Activated B cell treated with CpG ODN at 0.5 μM for 24 hours (primary cell): ENCODE results near the gene MRPL23. TPM values are rescaled to one million over a fixed set of nuclear protein-coding genes. Genes with fewer than 3 reads are reported as not detected.

Experiments
- ATAC-seq: fragments of 200-7000 bp; cut with Tn5 transposase; one replicate; pipeline ENCODE4 v1.10.0; 2021; ENCODE audit warnings: low read depth, mild to moderate bottlenecking, moderate library complexity
- CTCF ChIA-PET: fragments of 350-600 bp; sonication (Branson Sonifier 250); formaldehyde crosslinking; loops from one replicate; lab custom pipeline; 2021; ENCODE audit warnings: antibody characterized with exemption; lab: Charles Lee
- POLR2A ChIA-PET: fragments of 350-600 bp; sonication (Branson Sonifier 250); formaldehyde crosslinking; loops from one replicate; lab custom pipeline; 2021; ENCODE audit warnings: antibody characterized with exemption; lab: Charles Lee
- DNase-seq: peaks from one replicate; pipeline ENCODE4 v3.0.0; 2022
- H3K27ac Mint-ChIP-seq: one replicate; pipeline ENCODE4 v1.8.0; 2020; ENCODE audit warnings: mixed read lengths
- H3K27me3 Mint-ChIP-seq: one replicate; pipeline ENCODE4 v1.8.0; 2021; ENCODE audit warnings: mixed read lengths
- H3K36me3 Mint-ChIP-seq: one replicate; pipeline ENCODE4 v1.8.0; 2021; ENCODE audit warnings: low read depth, mixed read lengths
- H3K4me1 Mint-ChIP-seq: one replicate; pipeline ENCODE4 v1.8.0; 2021; ENCODE audit warnings: mixed read lengths
- H3K4me3 Mint-ChIP-seq: one replicate; pipeline ENCODE4 v1.8.0; 2020; ENCODE audit warnings: mild to moderate bottlenecking, mixed read lengths
- H3K9me3 Mint-ChIP-seq: one replicate; pipeline ENCODE4 v1.8.0; 2020; ENCODE audit warnings: mixed read lengths
- intact Hi-C: fragments of 100-400 bp; cut with micrococcal nuclease; formaldehyde crosslinking; loops from one replicate; pipeline ENCODE4 v1.15.1; 2024
- total RNA-seq: library from RNA; stranded (reverse); gene quantifications from 2 replicates; pipeline ENCODE4 v1.2.3, GENCODE V29; 2022
- TF ChIP-seq, protein P1 (sequence below): fragments of 200-600 bp; IDR thresholded peaks from one replicate; pipeline ENCODE4 v1.8.0; 2022; ENCODE audit warnings: antibody characterized with exemption, mild to moderate bottlenecking

Gene MRPL23
- total RNA-seq, 1 donor from 2014 or later: 89.8 TPM

DNA sequence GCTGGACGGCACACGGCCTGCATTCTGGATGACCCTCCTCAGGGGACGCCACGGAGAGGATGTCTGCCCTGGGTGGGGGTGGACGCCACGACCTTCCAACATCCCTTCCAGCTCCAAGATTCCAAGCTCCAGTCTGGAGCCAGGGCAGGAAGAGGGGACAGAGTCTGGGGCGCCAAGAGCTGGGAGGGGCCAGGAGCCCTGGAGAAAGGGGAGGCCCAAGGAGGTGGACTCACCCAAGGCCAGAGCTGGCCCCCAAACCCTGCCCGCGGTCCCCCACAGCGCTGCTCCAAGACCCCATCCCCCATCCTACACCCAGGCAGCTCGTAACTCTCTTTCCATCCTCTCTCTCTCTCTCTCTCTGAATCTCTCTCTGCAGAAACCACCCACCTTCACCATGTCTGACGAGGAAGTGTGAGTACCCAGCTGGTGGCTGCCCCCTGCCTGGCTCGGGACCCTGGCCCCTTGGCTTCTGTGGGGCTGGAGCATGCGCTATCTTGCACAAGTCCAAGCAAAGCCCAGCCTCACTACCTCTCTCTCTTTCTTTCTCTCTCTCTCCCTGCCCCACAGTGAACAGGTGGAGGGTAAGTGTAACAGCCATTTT, 24.6 kb upstream of the MRPL23 start:
- Mint-ChIP-seq H3K4me1 (no peaks in the 10 kb centered on the region), H3K9me3 (no peaks in the 10 kb centered on the region), H3K27ac (no peak overlapping the region), H3K4me3 (no peak overlapping the region), H3K36me3 (no peaks in the 10 kb centered on the region), H3K27me3 (peaks cover 21% of the 10 kb centered on the region)
- TF ChIP-seq, protein P1, sequence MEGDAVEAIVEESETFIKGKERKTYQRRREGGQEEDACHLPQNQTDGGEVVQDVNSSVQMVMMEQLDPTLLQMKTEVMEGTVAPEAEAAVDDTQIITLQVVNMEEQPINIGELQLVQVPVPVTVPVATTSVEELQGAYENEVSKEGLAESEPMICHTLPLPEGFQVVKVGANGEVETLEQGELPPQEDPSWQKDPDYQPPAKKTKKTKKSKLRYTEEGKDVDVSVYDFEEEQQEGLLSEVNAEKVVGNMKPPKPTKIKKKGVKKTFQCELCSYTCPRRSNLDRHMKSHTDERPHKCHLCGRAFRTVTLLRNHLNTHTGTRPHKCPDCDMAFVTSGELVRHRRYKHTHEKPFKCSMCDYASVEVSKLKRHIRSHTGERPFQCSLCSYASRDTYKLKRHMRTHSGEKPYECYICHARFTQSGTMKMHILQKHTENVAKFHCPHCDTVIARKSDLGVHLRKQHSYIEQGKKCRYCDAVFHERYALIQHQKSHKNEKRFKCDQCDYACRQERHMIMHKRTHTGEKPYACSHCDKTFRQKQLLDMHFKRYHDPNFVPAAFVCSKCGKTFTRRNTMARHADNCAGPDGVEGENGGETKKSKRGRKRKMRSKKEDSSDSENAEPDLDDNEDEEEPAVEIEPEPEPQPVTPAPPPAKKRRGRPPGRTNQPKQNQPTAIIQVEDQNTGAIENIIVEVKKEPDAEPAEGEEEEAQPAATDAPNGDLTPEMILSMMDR: no peak
- intact Hi-C loops: no loop called here
- ChIA-PET CTCF (interaction anchor here (1.3 to 1.4 kb wide), 2 partner anchors 40 to 69 kb away, joined by 3 to 4 read pairs; no protein-coding TSS in a partner anchor), POLR2A (no interaction called here)
- ATAC-seq (no peak), DNase-seq (no peak)

DNA sequence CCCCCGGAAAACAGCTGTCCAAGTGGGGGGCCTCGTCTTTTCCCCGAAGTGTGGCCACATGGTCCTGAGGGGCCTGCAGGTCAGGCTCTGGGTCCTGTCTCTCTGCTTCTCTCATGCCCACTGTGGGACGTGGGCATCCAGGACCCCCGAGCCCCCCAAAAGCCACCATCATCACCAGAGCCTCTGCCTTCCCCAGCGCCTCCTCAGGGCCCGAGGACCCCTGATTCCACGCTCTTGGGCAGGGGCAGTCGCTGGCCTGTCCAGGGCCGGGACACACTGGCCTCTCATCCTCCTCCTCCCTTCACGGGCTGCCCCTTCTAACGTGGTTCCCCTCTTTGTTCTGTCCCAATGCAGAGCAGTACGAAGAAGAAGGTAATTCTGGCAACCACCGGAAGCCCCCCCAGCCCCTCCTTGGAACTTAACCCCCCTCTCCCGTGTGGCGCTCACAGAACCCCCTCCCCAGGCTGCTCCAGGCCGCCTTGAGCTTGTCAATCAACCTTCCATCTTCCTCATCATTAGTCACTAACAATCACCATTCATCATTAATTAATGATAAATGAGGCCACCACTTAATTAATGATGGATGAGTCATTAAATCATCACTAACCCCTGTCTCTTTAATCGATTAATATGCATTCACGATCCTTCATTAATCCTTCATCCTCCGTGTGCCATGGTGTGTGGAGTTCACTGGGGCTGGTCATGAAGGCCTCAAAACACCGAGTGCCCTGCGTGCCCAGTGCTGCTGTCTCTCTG, 23.8 kb upstream of the MRPL23 start:
- Mint-ChIP-seq H3K27me3 (peaks cover 21% of the 10 kb centered on the region), H3K4me1 (no peaks in the 10 kb centered on the region), H3K9me3 (no peaks in the 10 kb centered on the region), H3K4me3 (no peak overlapping the region), H3K27ac (no peak overlapping the region), H3K36me3 (no peaks in the 10 kb centered on the region)
- intact Hi-C loops: no loop called here
- DNase-seq (peak; percentile 3), ATAC-seq (no peak)
- TF ChIP-seq, protein P1: no peak
- ChIA-PET CTCF (interaction anchor here (1.3 kb wide), 1 partner anchor 41 kb away, joined by 3 read pairs; no protein-coding TSS in a partner anchor), POLR2A (no interaction called here)

DNA sequence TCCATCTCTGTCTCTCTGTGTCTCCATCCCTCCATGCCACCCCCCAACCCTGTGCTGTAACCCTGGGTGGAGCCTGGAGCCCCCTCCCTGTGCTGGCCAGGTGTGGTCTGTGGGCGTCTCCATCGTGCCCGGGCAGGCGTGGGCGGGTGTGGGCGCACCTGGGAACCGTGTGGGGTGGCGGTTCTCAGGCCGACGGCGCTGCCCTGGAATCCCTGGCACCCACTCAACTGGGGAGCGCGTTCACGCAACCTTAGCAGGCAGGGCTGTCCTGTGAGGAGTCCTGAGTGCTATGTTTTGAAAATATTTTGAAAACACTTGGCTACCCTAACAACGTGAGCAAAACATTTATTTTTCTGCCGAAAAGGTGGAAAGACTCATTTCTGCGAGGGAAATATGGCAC, 23.0 kb upstream of the MRPL23 start:
- Mint-ChIP-seq H3K4me3 (no peak overlapping the region), H3K27ac (no peak overlapping the region), H3K36me3 (no peaks in the 10 kb centered on the region), H3K4me1 (no peaks in the 10 kb centered on the region), H3K9me3 (no peaks in the 10 kb centered on the region), H3K27me3 (peaks cover 21% of the 10 kb centered on the region)
- intact Hi-C loops: no loop called here
- CTCF ChIA-PET: no interaction called here
- ATAC-seq (no peak), DNase-seq (peak; percentile 10)
- TF ChIP-seq, protein P1: no peak
- POLR2A ChIA-PET: no interaction called here

DNA sequence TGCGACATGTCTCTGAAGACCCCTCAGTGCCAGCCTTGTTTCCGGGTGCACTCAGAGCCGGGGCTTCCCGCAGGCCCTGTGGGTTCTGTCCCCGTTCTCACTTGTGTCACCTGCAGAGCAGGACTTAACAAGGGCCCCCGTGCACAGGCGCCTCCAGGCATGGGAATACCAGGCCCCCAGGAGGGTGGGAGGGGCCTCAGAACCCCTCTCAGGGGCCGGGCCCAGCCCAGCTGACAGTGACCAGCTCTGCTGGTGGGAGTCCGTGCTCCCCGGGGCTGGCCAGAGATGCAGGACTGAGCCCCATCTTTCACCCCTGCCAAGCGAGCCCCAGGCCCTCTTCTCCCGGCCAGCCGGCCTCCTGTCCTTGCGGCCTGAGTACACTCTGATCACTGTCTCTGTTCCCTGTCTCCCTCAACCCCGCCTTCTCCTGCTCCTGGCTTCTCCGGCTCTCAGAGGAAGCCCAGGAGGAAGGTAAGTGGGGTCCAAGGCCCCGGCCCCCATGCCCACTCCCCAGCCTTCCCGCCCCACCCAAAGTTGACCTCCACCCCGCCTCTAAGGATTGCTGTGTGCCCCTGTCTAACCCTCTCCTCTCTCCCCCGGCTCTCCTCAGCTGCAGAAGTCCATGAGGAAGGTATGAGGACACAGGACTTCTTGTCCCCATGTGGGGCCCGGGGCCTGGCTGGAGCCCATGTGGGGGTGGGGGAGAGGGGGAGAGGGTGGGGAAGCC, 22.3 kb upstream of the MRPL23 start:
- peaks cover 22% of the 10 kb centered on the region for H3K27me3 Mint-ChIP-seq
- no peaks in the 10 kb centered on the region for H3K36me3 Mint-ChIP-seq
- intact Hi-C loops: no loop called here
- no peak overlapping the region for H3K27ac Mint-ChIP-seq
- no peaks in the 10 kb centered on the region for H3K4me1 Mint-ChIP-seq
- no peak for ATAC-seq
- TF ChIP-seq, protein P1: no peak
- no peaks in the 10 kb centered on the region for H3K9me3 Mint-ChIP-seq
- no peak for DNase-seq
- no peak overlapping the region for H3K4me3 Mint-ChIP-seq
- ChIA-PET POLR2A (no interaction called here), CTCF (no interaction called here)
